Parathyroid adenoma (tissue), 2 donors: ENCODE results near the gene GABRG3.

Experiments
- H2AFZ ChIP-seq: fragments of 300-600 bp; sonication (generic); one replicate; pipeline ENCODE4 v1.7.0; 2017; ENCODE audit warnings: antibody characterized with exemption, mild to moderate bottlenecking
- H3K27ac ChIP-seq: fragments of 300-600 bp; sonication (generic); one replicate; pipeline ENCODE4 v1.7.0; 2017
- H3K27me3 ChIP-seq: fragments of 300-600 bp; sonication (generic); one replicate; pipeline ENCODE4 v1.7.0; 2017; ENCODE audit warnings: low read length; ENCODE audit not compliant: control insufficient read depth, insufficient read depth
- H3K36me3 ChIP-seq: fragments of 300-600 bp; sonication (generic); one replicate; pipeline ENCODE4 v1.7.0; 2017; ENCODE audit warnings: low read length; ENCODE audit not compliant: control insufficient read depth, insufficient read depth
- H3K4me1 ChIP-seq: fragments of 300-600 bp; sonication (generic); one replicate; pipeline ENCODE4 v1.7.0; 2017; ENCODE audit warnings: control low read depth
- H3K4me2 ChIP-seq: fragments of 300-600 bp; sonication (generic); one replicate; pipeline ENCODE4 v1.7.0; 2017; ENCODE audit warnings: low read length
- H3K4me3 ChIP-seq: fragments of 300-600 bp; sonication (generic); one replicate; pipeline ENCODE4 v1.7.0; 2017; ENCODE audit warnings: low read depth, low read length
- H3K79me2 ChIP-seq: fragments of 300-600 bp; sonication (generic); one replicate; pipeline ENCODE4 v1.7.0; 2017; ENCODE audit warnings: control low read depth
- H3K9ac ChIP-seq: fragments of 300-600 bp; sonication (generic); one replicate; pipeline ENCODE4 v1.7.0; 2017; ENCODE audit warnings: mild to moderate bottlenecking
- H3K9me3 ChIP-seq: fragments of 300-600 bp; sonication (generic); one replicate; pipeline ENCODE4 v1.7.0; 2017; ENCODE audit warnings: low read length; ENCODE audit not compliant: control insufficient read depth
- TF ChIP-seq, protein P1 (sequence below): fragments of 300-600 bp; sonication (generic); IDR thresholded peaks from one replicate; pipeline ENCODE4 v1.7.0; 2017; ENCODE audit warnings: antibody characterized with exemption, mild to moderate bottlenecking
- donor health status: primary hyperparathyroidism.

Gene GABRG3

DNA sequence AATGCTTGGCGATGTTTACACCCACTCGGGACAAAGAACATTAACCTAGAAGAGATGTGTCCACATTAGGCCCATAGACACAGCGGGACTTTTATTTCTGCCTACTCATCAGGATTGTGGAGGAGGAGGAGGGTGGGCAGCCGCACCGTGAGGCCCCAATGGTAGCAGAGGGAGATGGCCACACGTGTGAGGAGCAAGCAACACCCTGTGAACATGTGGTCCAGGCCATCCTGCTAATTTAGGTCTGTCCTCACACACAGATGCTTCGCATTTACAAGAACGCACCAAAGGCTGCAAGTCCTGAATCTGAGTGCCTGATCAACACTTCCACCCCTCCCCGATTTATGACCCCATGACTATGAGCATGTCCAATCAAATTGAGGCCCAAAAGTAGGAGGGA is 560.0 kb downstream of the GABRG3 start:
- Histone ChIP-seq H3K4me1 (no peaks in the 10 kb centered on the region), H3K4me2 (no peak overlapping the region), H3K9me3 (no peaks in the 10 kb centered on the region), H2AFZ (no peak overlapping the region), H3K9ac (no peak overlapping the region), H3K79me2 (no peaks in the 10 kb centered on the region), H3K27ac (no peak overlapping the region), H3K27me3 (no peaks in the 10 kb centered on the region), H3K36me3 (no peaks in the 10 kb centered on the region), H3K4me3 (no peak overlapping the region)
- TF ChIP-seq, protein P1, sequence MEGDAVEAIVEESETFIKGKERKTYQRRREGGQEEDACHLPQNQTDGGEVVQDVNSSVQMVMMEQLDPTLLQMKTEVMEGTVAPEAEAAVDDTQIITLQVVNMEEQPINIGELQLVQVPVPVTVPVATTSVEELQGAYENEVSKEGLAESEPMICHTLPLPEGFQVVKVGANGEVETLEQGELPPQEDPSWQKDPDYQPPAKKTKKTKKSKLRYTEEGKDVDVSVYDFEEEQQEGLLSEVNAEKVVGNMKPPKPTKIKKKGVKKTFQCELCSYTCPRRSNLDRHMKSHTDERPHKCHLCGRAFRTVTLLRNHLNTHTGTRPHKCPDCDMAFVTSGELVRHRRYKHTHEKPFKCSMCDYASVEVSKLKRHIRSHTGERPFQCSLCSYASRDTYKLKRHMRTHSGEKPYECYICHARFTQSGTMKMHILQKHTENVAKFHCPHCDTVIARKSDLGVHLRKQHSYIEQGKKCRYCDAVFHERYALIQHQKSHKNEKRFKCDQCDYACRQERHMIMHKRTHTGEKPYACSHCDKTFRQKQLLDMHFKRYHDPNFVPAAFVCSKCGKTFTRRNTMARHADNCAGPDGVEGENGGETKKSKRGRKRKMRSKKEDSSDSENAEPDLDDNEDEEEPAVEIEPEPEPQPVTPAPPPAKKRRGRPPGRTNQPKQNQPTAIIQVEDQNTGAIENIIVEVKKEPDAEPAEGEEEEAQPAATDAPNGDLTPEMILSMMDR, result no peak

DNA sequence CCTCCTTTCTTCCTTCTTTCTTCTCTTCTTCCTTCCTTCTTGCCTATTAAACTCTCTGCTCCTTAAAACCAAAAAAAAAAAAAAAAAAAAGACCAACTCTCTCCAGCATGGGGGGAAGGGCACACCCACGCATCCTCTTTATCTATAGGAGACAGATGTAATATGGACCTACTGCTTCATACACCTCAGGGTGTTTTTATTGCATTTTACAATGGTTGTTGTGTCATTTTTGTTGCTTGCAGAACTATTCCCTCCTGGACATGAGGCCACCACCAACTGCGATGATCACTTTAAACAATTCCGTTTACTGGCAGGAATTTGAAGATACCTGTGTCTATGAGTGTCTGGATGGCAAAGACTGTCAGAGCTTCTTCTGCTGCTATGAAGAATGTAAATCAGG is 561.4 kb downstream of the GABRG3 start:
- no peak overlapping the region for H3K9ac ChIP-seq
- H3K36me3 ChIP-seq, result no peaks in the 10 kb centered on the region
- no peak overlapping the region for H2AFZ ChIP-seq
- H3K9me3 ChIP-seq, result no peaks in the 10 kb centered on the region
- no peaks in the 10 kb centered on the region for H3K27me3 ChIP-seq
- TF ChIP-seq, protein P1, result no peak
- no peaks in the 10 kb centered on the region for H3K79me2 ChIP-seq
- H3K27ac ChIP-seq, result no peak overlapping the region
- no peak overlapping the region for H3K4me2 ChIP-seq
- no peaks in the 10 kb centered on the region for H3K4me1 ChIP-seq
- no peak overlapping the region for H3K4me3 ChIP-seq

DNA sequence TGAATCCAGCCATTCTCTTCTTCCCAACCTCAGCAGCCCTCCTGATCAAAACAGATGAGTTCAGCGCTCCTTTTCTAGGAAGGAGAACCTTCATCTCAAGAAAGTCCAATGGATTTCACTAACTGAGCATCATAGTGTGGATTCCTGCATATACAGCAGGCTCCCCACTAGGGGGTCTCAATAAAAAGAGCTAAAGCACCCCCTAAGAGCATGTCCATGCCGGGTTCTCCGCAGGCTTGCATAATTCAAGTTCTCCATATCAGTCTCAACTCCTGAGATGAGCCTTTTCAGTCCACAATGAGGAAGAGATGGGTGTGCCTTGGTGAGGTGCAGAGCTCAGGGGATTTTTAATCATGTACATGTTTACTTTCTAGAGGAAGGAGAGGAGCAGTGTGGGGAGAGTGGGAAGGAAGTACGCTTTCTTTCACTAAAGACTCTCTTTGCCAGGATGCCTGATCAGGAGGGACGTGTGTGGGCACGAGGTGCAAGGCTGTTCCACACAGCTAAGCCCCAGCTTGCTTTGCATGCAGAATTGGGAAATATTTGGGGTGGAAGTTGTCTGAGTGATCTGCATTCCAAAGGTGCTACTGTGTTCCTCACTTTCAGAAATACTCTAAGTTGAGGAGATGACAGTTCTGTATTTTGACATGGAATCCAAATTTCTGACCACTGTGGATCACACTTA is 564.6 kb downstream of the GABRG3 start:
- Histone ChIP-seq H3K9ac (no peak overlapping the region), H3K27ac (no peak overlapping the region)
- TF ChIP-seq, protein P1, result no peak

DNA sequence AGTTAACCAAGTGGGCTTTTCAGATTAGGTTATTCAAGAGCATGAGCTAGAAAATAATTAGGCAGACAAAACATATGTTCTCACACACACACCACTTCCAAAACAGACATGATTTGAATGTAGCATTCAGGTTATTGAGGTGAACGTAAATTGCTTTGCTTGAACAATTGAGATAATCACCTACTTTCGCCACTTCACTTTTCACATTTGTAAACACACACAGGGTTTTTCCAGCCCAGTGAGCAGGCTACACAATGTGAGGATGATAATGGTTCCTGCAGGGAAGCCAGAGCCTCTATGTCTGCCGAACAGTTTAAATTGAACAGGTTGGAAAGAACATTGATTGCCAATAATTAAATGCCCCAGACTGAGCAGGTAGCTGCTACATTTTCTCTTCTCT is 567.3 kb downstream of the GABRG3 start:
- Histone ChIP-seq H3K79me2 (no peaks in the 10 kb centered on the region), H3K9me3 (no peaks in the 10 kb centered on the region), H3K4me1 (no peaks in the 10 kb centered on the region), H3K4me3 (no peak overlapping the region), H3K27ac (no peak overlapping the region), H2AFZ (no peak overlapping the region), H3K36me3 (no peaks in the 10 kb centered on the region), H3K27me3 (no peaks in the 10 kb centered on the region), H3K4me2 (no peak overlapping the region), H3K9ac (no peak overlapping the region)
- TF ChIP-seq, protein P1, result no peak

More for the DNA sequence above, 564.6 kb downstream of the GABRG3 start:
- H3K9me3 ChIP-seq, result no peaks in the 10 kb centered on the region
- H3K4me3 ChIP-seq, result no peak overlapping the region
- no peak overlapping the region for H3K4me2 ChIP-seq
- no peaks in the 10 kb centered on the region for H3K4me1 ChIP-seq
- no peaks in the 10 kb centered on the region for H3K79me2 ChIP-seq
- H2AFZ ChIP-seq, result no peak overlapping the region
- no peaks in the 10 kb centered on the region for H3K27me3 ChIP-seq
- no peaks in the 10 kb centered on the region for H3K36me3 ChIP-seq

DNA sequence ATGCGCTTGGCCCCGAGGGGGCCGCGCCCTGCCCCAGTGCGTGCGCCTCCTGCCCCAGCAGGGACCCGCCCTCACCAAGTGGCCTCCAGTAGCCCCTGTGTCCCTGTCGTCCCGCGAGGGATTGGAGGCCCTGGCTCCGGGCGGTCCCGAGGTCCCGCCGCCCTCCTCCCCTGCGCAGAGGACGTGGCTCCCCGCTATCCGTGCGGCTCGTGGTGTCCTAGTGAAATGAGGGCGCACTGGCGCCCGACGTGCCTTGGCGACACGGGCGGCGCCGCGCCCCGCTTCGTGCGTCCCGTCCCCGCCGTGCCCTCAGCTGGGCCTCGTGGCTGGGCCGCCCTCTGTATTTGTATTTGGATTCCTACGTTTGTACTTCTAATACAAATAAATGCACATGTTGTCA is 570.6 kb downstream of the GABRG3 start:
- H3K27me3 ChIP-seq, result no peaks in the 10 kb centered on the region
- H3K4me2 ChIP-seq, result no peak overlapping the region
- H2AFZ ChIP-seq, result no peak overlapping the region
- H3K4me1 ChIP-seq, result no peaks in the 10 kb centered on the region
- H3K4me3 ChIP-seq, result no peak overlapping the region
- H3K9ac ChIP-seq, result no peak overlapping the region
- H3K36me3 ChIP-seq, result no peaks in the 10 kb centered on the region
- H3K9me3 ChIP-seq, result no peaks in the 10 kb centered on the region
- TF ChIP-seq, protein P1, result no peak
- no peaks in the 10 kb centered on the region for H3K79me2 ChIP-seq
- H3K27ac ChIP-seq, result no peak overlapping the region
